Measurements from ENCODE around the gene OR2M3.

The OR2M3 gene

DNA sequence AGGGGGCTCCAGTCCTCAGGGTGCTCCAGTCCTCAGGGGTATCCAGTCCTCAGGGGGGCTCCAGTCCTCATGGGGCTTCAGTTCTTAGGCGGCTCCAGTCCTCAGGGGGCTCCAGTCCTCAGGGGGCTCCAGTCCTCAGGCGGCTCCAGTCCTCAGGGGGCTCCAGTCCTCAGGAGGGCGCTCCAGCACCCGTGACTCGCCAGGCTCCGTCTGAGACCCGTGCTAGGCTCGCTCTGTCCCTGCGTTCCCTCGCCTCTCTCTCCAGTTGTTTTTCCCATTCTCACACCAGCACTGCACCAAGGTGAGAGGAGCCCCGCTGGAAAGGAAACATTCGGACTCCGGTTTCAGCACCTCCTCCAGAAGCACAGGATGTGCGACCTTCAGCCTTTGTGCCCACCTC, 31.9 kb upstream of the OR2M3 start (continued):
- TF ChIP-seq ZNF558 (tag by site-specific recombination; IDR thresholded peaks at IDR 0.05) = no peak
- TF ChIP-seq, protein P1, sequence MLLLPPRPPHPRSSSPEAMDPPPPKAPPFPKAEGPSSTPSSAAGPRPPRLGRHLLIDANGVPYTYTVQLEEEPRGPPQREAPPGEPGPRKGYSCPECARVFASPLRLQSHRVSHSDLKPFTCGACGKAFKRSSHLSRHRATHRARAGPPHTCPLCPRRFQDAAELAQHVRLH (tag by site-specific recombination; IDR thresholded peaks at IDR 0.05) = no peak
- no peak for TF ChIP-seq ZNF248 (tag by site-specific recombination; IDR thresholded peaks at IDR 0.05)
- TF ChIP-seq YY1 (tag by site-specific recombination; IDR thresholded peaks at IDR 0.05) = no peak
- TF ChIP-seq KLF1 (tag by site-specific recombination; IDR thresholded peaks at IDR 0.05) = no peak

DNA sequence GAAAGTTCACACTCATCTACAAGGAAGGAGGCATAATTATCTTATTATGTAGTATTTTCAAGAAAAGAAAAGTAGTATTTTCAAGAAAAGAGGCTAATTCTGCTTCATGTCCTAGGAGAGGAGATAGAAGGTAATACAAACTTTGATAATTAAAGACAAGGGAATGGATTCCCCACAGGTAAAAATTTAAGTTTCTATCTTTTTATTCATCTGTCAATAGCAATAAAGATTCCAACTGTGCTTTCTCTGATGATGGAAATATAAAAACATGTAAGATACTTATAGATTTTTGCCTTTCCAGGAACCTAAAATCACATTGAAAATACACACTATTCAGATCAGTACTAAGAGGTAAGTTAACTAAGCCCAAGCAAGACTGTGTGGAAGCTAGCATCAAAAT, 22.5 kb upstream of the OR2M3 start, which contains the start of gene OR2M2:
TSS of gene OR2M2 (plus strand) at position 301 of the 400 bp plus-strand sequence. CDS start 5,165 bp downstream, outside the sequence.
- no peaks in the 10 kb centered on the region for H3K36me3 ChIP-seq (ENCODE audit: control insufficient read depth in 2 of 2, insufficient read depth in 1 of 2, low read length in 2 of 2)

DNA sequence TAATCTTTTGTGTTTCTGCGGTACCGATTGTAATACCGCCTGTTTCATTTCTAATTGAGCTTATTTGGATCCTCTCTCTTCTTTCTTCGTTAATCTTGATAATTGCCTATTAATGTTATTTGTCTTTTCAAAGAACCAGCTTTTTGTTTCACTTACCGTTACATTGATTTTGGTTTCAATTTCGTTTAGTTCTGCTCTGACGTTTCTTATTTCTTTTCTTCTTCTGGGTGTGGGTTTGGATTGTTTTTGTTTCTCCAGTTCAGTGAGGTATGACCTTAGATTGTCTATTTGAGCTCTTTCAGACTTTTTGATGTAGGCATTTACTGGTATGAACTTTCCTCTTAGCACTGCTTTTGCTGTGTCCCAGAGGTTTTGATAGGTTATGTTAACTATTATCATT, 13.1 kb upstream of the OR2M3 start:
- ChIA-PET CTCF (no interaction called here), POLR2A (no interaction called here)
- no peaks in the 10 kb centered on the region for H3K4me1 ChIP-seq (ENCODE audit: control insufficient read depth, insufficient read depth, low read length)
- H3K36me3 ChIP-seq (ENCODE audit: control insufficient read depth in 2 of 2, insufficient read depth in 1 of 2, low read length in 2 of 2) = no peaks in the 10 kb centered on the region
- H3K27ac ChIP-seq (ENCODE audit: extremely low read depth, low read depth, low read length) = no peak overlapping the region
- no peaks in the 10 kb centered on the region for H3K9me3 ChIP-seq (ENCODE audit: control insufficient read depth, insufficient read depth, low read depth, low read length)
- no peak overlapping the region for H3K4me3 ChIP-seq (ENCODE audit: low read depth, low read length)
- TF ChIP-seq ZNF433 (tag by site-specific recombination; IDR thresholded peaks at IDR 0.05; ENCODE audit: low read depth) (no peak), ZNF701 (tag by site-specific recombination; IDR thresholded peaks at IDR 0.05) (no peak), ZNF664 (tag by site-specific recombination; IDR thresholded peaks at IDR 0.05) (no peak), ZFP69B (tag by site-specific recombination; IDR thresholded peaks at IDR 0.05) (no peak), ZBTB7A (tag by site-specific recombination; IDR thresholded peaks at IDR 0.05; ENCODE audit: low read depth) (no peak), MEIS1 (CRISPR knock-in tag; IDR thresholded peaks at IDR 0.05; ENCODE audit: borderline replicate concordance) (no peak), KLF1 (tag by site-specific recombination; IDR thresholded peaks at IDR 0.05) (no peak)
- TF ChIP-seq, protein P2, sequence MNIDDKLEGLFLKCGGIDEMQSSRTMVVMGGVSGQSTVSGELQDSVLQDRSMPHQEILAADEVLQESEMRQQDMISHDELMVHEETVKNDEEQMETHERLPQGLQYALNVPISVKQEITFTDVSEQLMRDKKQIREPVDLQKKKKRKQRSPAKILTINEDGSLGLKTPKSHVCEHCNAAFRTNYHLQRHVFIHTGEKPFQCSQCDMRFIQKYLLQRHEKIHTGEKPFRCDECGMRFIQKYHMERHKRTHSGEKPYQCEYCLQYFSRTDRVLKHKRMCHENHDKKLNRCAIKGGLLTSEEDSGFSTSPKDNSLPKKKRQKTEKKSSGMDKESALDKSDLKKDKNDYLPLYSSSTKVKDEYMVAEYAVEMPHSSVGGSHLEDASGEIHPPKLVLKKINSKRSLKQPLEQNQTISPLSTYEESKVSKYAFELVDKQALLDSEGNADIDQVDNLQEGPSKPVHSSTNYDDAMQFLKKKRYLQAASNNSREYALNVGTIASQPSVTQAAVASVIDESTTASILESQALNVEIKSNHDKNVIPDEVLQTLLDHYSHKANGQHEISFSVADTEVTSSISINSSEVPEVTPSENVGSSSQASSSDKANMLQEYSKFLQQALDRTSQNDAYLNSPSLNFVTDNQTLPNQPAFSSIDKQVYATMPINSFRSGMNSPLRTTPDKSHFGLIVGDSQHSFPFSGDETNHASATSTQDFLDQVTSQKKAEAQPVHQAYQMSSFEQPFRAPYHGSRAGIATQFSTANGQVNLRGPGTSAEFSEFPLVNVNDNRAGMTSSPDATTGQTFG (tag by site-specific recombination; IDR thresholded peaks at IDR 0.05; ENCODE audit: borderline replicate concordance) = no peak

More for the DNA sequence above, 22.5 kb upstream of the OR2M3 start, which contains the start of gene OR2M2:
- ChIA-PET CTCF (no interaction called here), POLR2A (no interaction called here)
- H3K4me1 ChIP-seq (ENCODE audit: control insufficient read depth, insufficient read depth, low read length) = no peaks in the 10 kb centered on the region
- H3K4me3 ChIP-seq (ENCODE audit: low read depth, low read length) = no peak within 1 kb of the TSS
- no peak within 1 kb of the TSS for H3K27ac ChIP-seq (ENCODE audit: extremely low read depth, low read depth, low read length)
- no peaks in the 10 kb centered on the region for H3K9me3 ChIP-seq (ENCODE audit: control insufficient read depth, insufficient read depth, low read depth, low read length)
- no peak for TF ChIP-seq ZNF266 (tag by site-specific recombination; IDR thresholded peaks at IDR 0.05; ENCODE audit: low read depth)
- TF ChIP-seq, protein P3, sequence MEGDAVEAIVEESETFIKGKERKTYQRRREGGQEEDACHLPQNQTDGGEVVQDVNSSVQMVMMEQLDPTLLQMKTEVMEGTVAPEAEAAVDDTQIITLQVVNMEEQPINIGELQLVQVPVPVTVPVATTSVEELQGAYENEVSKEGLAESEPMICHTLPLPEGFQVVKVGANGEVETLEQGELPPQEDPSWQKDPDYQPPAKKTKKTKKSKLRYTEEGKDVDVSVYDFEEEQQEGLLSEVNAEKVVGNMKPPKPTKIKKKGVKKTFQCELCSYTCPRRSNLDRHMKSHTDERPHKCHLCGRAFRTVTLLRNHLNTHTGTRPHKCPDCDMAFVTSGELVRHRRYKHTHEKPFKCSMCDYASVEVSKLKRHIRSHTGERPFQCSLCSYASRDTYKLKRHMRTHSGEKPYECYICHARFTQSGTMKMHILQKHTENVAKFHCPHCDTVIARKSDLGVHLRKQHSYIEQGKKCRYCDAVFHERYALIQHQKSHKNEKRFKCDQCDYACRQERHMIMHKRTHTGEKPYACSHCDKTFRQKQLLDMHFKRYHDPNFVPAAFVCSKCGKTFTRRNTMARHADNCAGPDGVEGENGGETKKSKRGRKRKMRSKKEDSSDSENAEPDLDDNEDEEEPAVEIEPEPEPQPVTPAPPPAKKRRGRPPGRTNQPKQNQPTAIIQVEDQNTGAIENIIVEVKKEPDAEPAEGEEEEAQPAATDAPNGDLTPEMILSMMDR (tag by site-specific recombination; IDR thresholded peaks at IDR 0.05) = no peak
- no peak for TF ChIP-seq ZNF114 (tag by site-specific recombination; IDR thresholded peaks at IDR 0.05)
- TF ChIP-seq ZNF311 (tag by site-specific recombination; IDR thresholded peaks at IDR 0.05; ENCODE audit: borderline replicate concordance) = no peak
- TF ChIP-seq ZNF404 (tag by site-specific recombination; IDR thresholded peaks at IDR 0.05) = no peak
- TF ChIP-seq WT1 (tag by site-specific recombination; IDR thresholded peaks at IDR 0.05) = no peak
- TF ChIP-seq ZNF10 (tag by site-specific recombination; IDR thresholded peaks at IDR 0.05) = no peak
- TF ChIP-seq, protein P4, sequence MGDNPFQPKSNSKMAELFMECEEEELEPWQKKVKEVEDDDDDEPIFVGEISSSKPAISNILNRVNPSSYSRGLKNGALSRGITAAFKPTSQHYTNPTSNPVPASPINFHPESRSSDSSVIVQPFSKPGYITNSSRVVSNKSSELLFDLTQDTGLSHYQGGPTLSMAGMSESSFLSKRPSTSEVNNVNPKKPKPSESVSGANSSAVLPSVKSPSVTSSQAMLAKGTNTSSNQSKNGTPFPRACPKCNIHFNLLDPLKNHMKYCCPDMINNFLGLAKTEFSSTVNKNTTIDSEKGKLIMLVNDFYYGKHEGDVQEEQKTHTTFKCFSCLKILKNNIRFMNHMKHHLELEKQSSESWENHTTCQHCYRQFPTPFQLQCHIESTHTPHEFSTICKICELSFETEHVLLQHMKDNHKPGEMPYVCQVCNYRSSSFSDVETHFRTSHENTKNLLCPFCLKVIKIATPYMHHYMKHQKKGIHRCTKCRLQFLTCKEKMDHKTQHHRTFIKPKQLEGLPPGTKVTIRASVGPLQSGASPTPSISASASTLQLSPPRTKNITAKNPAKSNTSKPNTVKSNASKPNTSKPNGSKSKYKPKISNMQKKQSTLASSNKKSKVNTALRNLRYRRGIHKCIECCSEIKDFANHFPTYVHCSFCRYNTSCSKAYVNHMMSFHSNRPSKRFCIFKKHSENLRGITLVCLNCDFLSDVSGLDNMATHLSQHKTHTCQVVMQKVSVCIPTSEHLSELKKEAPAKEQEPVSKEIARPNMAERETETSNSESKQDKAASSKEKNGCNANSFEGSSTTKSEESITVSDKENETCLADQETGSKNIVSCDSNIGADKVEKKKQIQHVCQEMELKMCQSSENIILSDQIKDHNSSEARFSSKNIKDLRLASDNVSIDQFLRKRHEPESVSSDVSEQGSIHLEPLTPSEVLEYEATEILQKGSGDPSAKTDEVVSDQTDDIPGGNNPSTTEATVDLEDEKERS (tag by site-specific recombination; IDR thresholded peaks at IDR 0.05) = no peak
- no peak for TF ChIP-seq ZNF561 (tag by site-specific recombination; IDR thresholded peaks at IDR 0.05; ENCODE audit: borderline replicate concordance)
- no peak for TF ChIP-seq ZNF391 (tag by site-specific recombination; IDR thresholded peaks at IDR 0.05; ENCODE audit: borderline replicate concordance, low read depth)
- TF ChIP-seq ZNF354C (tag by site-specific recombination; IDR thresholded peaks at IDR 0.05; ENCODE audit: borderline replicate concordance, low read depth) = no peak
- TF ChIP-seq ZBTB20 (tag by site-specific recombination; IDR thresholded peaks at IDR 0.05) = no peak
- no peak for TF ChIP-seq ZNF366 (tag by site-specific recombination; conservative IDR thresholded peaks at IDR 0.05)
- TF ChIP-seq ZNF169 (tag by site-specific recombination; IDR thresholded peaks at IDR 0.05) = no peak
- TF ChIP-seq, protein P5, sequence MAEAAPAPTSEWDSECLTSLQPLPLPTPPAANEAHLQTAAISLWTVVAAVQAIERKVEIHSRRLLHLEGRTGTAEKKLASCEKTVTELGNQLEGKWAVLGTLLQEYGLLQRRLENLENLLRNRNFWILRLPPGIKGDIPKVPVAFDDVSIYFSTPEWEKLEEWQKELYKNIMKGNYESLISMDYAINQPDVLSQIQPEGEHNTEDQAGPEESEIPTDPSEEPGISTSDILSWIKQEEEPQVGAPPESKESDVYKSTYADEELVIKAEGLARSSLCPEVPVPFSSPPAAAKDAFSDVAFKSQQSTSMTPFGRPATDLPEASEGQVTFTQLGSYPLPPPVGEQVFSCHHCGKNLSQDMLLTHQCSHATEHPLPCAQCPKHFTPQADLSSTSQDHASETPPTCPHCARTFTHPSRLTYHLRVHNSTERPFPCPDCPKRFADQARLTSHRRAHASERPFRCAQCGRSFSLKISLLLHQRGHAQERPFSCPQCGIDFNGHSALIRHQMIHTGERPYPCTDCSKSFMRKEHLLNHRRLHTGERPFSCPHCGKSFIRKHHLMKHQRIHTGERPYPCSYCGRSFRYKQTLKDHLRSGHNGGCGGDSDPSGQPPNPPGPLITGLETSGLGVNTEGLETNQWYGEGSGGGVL (tag by site-specific recombination; IDR thresholded peaks at IDR 0.05) = no peak
